Amniotic stem cell (primary cell): ENCODE results near the gene CAD.

Source experiments
- DNase-seq: peaks from one replicate; lab custom pipeline; 2025; lab: John Stamatoyannopoulos, UW

The CAD gene

DNA sequence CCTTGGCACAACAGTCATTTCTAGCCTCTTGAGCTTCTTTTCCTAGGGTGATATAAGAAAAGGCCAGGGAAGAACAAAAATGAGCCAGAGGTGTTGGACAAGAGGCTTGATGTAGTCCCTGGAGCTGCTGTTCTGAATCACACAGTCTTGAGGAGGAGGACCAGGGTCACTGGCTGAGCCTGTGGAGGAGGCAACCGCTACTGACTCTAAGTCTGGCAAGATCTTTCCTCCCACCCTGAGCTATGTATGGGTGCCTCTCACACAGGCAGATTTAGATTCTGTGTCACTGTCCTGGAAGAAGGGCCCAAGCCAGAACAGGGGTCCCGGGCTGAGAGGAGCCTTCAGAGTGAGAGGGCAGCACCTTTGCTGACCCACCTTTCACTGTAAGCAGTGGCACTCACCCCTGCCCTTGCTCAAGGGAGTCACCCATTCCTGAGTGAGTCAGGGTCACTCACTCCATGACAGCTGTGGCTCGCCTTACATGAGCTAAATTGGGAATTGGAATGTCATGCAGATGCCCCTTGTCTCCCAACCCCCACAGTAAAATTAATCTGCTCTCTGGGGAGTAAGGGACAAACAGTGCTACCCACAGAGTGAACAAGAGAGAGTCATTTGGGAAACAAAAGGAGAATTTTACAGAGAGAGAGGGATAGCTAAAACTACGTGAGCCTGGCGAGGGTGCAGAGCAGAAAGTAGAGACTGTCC, 64.8 kb downstream of the CAD start, which contains the start of gene TRIM54:
TSS of gene TRIM54 (plus strand) at position 575 of the 705 bp plus-strand sequence. CDS start 303 bp downstream, outside the sequence.
- no peak for DNase-seq

GRCh38 chr2:27282892-27283291, 65.7 kb downstream of the CAD start:
- DNase-seq, result no peak

- no peak for DNase-seq
Measured at GRCh38 chr2:27284996-27285395, 67.8 kb downstream of the CAD start.

DNA sequence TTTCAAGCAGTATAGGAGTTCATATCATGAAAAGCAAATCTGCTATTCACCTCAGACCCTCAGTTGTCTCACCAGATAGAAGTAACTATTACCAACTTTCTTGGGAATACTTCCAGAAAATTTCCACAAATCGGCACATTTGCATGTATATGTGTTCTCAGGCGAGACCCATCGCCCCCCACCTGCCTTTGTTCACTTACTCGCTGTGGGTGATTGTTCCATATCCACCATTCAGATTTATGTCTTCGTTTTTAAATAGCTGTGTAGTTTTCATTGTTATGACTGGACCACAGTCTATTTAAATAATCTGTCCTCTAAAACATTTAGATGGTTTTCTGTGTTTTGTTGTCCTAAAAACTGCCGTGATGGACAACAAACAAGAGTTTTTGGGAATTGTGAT, 68.3 kb downstream of the CAD start:
- DNase-seq, result no peak

GRCh38 chr2:27288610-27289009, 71.4 kb downstream of the CAD start:
- no peak for DNase-seq

- DNase-seq, result no peak
Measured at GRCh38 chr2:27290549-27290948, 73.4 kb downstream of the CAD start.

- no peak for DNase-seq
Measured at GRCh38 chr2:27291865-27292264, 74.7 kb downstream of the CAD start.
